Activated CD4-positive, alpha-beta T cell treated with anti-CD3 and anti-CD28 coated beads, Interleukin-10, Interleukin-2, amounts not matched to agents 100 ng/mL and 50 ng/mL, durations not matched to agents 16 hours and 8 hours (primary cell): Measurements from ENCODE around the gene TAS2R3.
"Not testable (repeated sequence)": the region's sequence is repeated elsewhere in the genome, so short reads cannot be mapped to it uniquely, and the experiment has no call there.

ENCODE experiments used
- DNase-seq: peaks from one replicate; pipeline ENCODE4 v3.0.0-alpha.2; 2020

Gene TAS2R3

GRCh38 chr7:141763797-141764196, at the start of gene TAS2R3:
TSS of gene TAS2R3 (plus strand) at chr7:141764097. CDS start at chr7:141764159, 62 bp downstream.
- DNase-seq = no peak

GRCh38 chr7:141714571-141714970, 49.3 kb upstream of the TAS2R3 start:
- DNase-seq = no peak

- no peak for DNase-seq
Measured at GRCh38 chr7:141715018-141715417, 48.9 kb upstream of the TAS2R3 start.

GRCh38 chr7:141715794-141716689, 47.9 kb upstream of the TAS2R3 start:
- no peak for DNase-seq

GRCh38 chr7:141717450-141717849, 46.4 kb upstream of the TAS2R3 start:
- no peak for DNase-seq

GRCh38 chr7:141722529-141722928, 41.4 kb upstream of the TAS2R3 start:
- no peak for DNase-seq

GRCh38 chr7:141729020-141729419, 34.9 kb upstream of the TAS2R3 start:
- no peak for DNase-seq

- no peak for DNase-seq
Measured at GRCh38 chr7:141731476-141732149, 32.3 kb upstream of the TAS2R3 start.

GRCh38 chr7:141737118-141737835, 26.6 kb upstream of the TAS2R3 start:
- peak; percentile 23 for DNase-seq

- peak; percentile 95 for DNase-seq
Measured at GRCh38 chr7:141737836-141738591, 25.9 kb upstream of the TAS2R3 start, which contains the start of gene SSBP1. TSS of gene SSBP1 (plus strand) at chr7:141738358. CDS start at chr7:141739167, 809 bp downstream.

GRCh38 chr7:141738592-141739013, 25.3 kb upstream of the TAS2R3 start:
- no peak for DNase-seq

GRCh38 chr7:141739250-141739649, 24.6 kb upstream of the TAS2R3 start:
- no peak for DNase-seq

- DNase-seq = no peak
Measured at GRCh38 chr7:141742229-141742628, 21.7 kb upstream of the TAS2R3 start.

GRCh38 chr7:141744131-141744530, 19.8 kb upstream of the TAS2R3 start:
- no peak for DNase-seq

- no peak for DNase-seq
Measured at GRCh38 chr7:141748396-141748795, 15.5 kb upstream of the TAS2R3 start.

GRCh38 chr7:141751904-141752303, 12.0 kb upstream of the TAS2R3 start:
- DNase-seq = not testable (repeated sequence)

- peak; percentile 7 for DNase-seq
Measured at GRCh38 chr7:141752634-141753033, 11.3 kb upstream of the TAS2R3 start.

- DNase-seq = peak; percentile 39
Measured at GRCh38 chr7:141754939-141755338, 9.0 kb upstream of the TAS2R3 start.

- not testable (repeated sequence) for DNase-seq
Measured at GRCh38 chr7:141770083-141770583, 6.2 kb downstream of the TAS2R3 start.

- no peak for DNase-seq
Measured at GRCh38 chr7:141776374-141776773, 12.5 kb downstream of the TAS2R3 start, which contains the start of gene TAS2R4. TSS of gene TAS2R4 (plus strand) at chr7:141776674. CDS start at chr7:141778489, 1,815 bp downstream.

GRCh38 chr7:141785706-141786552, 22.0 kb downstream of the TAS2R3 start:
- peak; percentile 51 for DNase-seq
